ENCODE data around the gene PMEPA1.

- TF ChIP-seq CTCF (IDR thresholded peaks at IDR 0.05) (no peak), EP300 (IDR thresholded peaks at IDR 0.05) (no peak), POLR2A (IDR thresholded peaks at IDR 0.05) (no peak)
Measured at GRCh38 chr20:57712851-57713504, 3.2 kb upstream of the PMEPA1 start.
